NCI-H82 treated with DMSO at 0.1 percent for 48 hours (cell line): ENCODE data around the gene ELL.

Source experiments
- DNase-seq: peaks from one replicate; lab custom pipeline; 2025; ENCODE audit not compliant: unreplicated experiment; lab: John Stamatoyannopoulos, UW

ELL gene

GRCh38 chr19:18473003-18473705 lies 48.7 kb downstream of the ELL start:
- DNase-seq, result no peak

GRCh38 chr19:18470787-18471186 lies 51.1 kb downstream of the ELL start:
- DNase-seq, result no peak

GRCh38 chr19:18469069-18469846 lies 52.6 kb downstream of the ELL start:
- DNase-seq, result peak; percentile 59

DNA sequence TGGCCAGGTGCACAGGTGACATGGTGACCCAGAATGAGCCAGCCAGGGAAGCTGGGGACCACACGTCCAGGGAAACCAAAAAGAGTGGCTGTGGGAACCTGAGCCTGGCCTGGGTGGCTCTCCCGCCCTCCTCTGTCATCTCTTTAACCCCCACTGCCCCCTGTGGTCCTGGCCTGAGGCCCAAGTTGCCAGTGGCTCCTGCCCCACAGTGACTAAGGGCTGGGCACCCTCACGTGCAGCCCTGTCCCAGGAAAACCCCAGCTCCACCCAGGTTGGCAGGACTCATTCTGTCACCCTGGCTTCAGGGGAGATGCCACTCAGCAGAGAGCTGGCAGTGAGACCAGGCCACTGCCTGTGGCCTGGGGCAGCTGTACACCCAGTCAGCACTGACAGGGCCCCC lies 53.4 kb downstream of the ELL start:
- no peak for DNase-seq

GRCh38 chr19:18467978-18468377 lies 53.9 kb downstream of the ELL start:
- DNase-seq, result no peak

GRCh38 chr19:18466354-18466753 lies 55.5 kb downstream of the ELL start:
- DNase-seq, result no peak

GRCh38 chr19:18465964-18466339 lies 55.9 kb downstream of the ELL start:
- no peak for DNase-seq

GRCh38 chr19:18465214-18465963 lies 56.5 kb downstream of the ELL start:
- DNase-seq, result no peak

- no peak for DNase-seq
Observed at GRCh38 chr19:18464646-18465045, 57.2 kb downstream of the ELL start.

DNA sequence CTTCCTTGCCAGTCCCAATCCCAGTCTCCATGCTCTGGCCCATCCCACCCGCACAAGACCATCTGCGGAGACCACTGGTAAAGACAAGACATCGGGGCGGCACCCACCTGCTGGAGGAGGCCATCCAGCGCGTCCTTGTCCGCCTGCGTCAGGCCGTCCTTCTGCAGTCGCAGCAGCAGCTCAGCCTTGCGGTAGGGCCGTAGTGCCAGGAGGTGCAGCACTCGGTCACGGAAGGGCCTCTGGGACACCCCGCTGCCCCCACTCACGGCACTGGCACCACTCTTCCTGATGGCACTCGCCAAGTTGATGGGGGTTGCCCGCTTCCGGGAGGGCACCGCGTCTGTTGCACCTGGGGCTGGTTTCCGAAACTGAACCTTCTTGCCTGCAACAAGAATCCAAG lies 60.4 kb downstream of the ELL start:
- no peak for DNase-seq

- DNase-seq, result no peak
Observed at GRCh38 chr19:18460900-18461299, 61.0 kb downstream of the ELL start.

- DNase-seq, result no peak
Observed at GRCh38 chr19:18457483-18458331, 64.2 kb downstream of the ELL start.

DNA sequence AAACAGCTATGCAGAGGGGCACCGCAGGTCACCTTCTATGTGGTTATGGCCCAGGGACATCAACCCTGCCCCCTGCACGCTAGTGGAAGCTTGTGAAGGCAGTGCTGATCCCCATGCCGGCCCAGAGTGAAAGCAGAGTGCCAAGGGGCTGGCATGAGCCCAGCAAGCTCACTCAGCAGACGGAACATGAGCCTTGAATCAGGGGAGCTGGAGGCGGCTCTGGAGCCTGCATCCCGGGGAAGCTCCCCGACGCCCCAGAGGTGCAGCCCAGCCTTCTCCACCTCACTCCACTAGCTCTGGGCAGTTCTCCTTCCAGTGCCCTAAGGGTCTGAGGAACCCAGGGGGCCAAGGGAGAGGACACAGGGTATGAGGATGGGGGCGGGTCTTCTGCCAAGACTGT lies 64.9 kb downstream of the ELL start:
- DNase-seq, result no peak

GRCh38 chr19:18456279-18456678 lies 65.6 kb downstream of the ELL start:
- no peak for DNase-seq

- DNase-seq, result no peak
Observed at GRCh38 chr19:18453269-18454024, 68.4 kb downstream of the ELL start.

DNA sequence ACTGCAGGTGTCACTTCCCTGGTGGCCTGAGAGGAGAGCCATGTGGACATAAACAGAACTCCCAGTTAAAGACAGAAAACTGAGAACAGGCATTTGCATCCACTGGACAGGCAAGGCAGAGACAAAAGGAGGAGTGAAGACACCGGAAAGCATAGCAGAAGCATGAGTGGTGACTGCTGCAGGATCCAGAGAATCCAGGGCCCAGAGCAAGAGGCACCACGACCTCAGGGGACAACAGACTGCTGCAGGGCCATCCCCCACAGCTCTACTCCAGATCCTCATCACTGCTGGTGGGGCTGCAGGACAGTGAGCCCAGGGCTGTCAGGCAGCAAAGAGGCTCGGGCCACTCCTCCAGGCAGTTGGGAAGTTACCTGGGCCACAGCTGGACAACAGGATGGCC lies 69.5 kb downstream of the ELL start:
- no peak for DNase-seq

DNA sequence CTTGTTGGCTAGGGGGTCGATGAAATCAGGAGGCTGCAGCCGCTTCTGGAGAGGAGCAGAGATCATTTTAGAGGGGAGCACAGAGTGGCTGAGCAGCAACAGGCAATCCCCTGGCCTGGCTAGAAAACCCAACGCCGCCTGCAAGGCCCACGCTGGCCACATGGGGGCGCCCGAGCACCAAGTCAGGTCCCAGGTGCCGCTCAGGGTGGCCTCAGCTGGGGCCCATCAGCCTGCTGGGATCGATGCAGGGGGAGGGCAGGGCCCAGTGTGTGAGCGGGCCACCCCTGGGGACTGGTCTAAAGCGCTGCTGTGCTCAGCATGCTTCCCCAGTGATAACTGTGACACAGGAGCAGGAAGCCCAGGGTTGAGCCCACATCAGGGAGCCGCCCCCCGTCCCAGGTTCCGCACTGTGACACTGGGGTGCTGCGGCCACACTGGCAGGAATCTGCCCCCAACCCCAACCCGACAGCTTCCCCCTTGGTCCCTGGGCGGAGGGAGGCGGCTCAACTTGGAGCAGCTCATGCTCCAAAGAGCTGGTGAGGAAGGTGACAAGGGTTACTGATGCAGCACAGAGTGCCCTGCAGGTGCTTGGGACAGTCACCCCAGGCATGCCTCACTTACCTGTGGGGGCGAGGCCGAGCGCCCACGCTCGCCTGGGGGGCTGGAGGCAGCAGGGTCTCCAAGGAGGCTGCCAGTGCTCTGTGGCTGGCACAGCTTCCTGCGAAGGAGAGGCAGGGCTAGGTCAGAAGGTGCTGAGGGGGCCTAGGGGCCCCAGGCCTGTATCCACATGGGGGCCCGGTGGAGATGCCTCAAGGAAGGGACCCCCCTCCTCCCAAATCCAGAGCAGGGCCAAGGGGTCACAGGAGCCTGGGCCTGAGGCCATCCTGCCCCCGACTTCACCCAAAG lies 70.7 kb downstream of the ELL start:
- DNase-seq, result peak; percentile 53

GRCh38 chr19:18450021-18450930 lies 71.6 kb downstream of the ELL start:
- DNase-seq, result no peak
